Endothelial cell of umbilical vein (primary cell): ENCODE data around the gene ZNF483.
"Not testable (repeated sequence)": the region's sequence is repeated elsewhere in the genome, so short reads cannot be mapped to it uniquely, and the experiment has no call there.

Experiments used
- EZH2 ChIP-seq: IDR thresholded peaks from 2 replicates; pipeline ENCODE4 v1.6.1; 2012; ENCODE audit warnings: borderline replicate concordance, low read depth, mild to moderate bottlenecking, moderate library complexity, low read length, inconsistent platforms; ENCODE audit not compliant: severe bottlenecking
- GATA2 ChIP-seq: IDR thresholded peaks from 2 replicates; pipeline ENCODE4 v1.7.0; 2011; ENCODE audit warnings: low read depth, mild to moderate bottlenecking, moderate library complexity, mixed read lengths, low read length; ENCODE audit not compliant: insufficient read length, insufficient read depth
- POLR2A ChIP-seq: IDR thresholded peaks from 2 replicates; pipeline ENCODE4 v1.6.1; 2012; ENCODE audit warnings: low read depth, mild to moderate bottlenecking, control low read depth, low read length
- TF ChIP-seq, protein P1 (sequence below), 2 donors: IDR thresholded peaks; 1 replicate in 1 of 2; 2 replicates in 1 of 2; pipeline ENCODE4 v1.5.1; 2011; ENCODE audit warnings: low read length in 2 of 2, mild to moderate bottlenecking in 2 of 2, moderate library complexity in 2 of 2, control low read depth in 1 of 2, inconsistent platforms in 1 of 2, low read depth in 1 of 2; ENCODE audit not compliant: insufficient read depth in 1 of 2; ENCODE audit errors: extremely low read depth in 1 of 2
- TF ChIP-seq, protein P2 (sequence below): IDR thresholded peaks from 2 replicates; pipeline ENCODE4 v1.6.1; 2011; ENCODE audit not compliant: insufficient read depth, insufficient read length

DNA sequence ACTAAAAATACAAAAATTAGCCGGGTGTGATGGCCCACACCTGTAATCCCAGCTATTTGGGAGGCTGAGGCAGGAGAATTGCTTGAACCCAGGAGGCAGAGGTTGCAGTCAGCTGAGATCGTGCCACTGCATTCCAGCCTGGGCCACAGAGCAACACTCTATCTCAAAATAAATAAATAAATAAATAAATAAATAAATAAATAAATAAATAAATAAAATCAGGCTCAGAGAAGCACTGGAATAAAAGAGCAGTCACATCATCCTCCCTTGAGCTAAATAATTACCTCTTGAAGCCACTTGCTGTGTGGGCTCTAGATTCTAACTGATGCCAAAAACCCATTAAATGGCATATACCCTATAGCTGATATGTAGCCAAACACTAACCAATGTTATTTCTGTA lies 27.8 kb upstream of the ZNF483 start:
- TF ChIP-seq, protein P1, sequence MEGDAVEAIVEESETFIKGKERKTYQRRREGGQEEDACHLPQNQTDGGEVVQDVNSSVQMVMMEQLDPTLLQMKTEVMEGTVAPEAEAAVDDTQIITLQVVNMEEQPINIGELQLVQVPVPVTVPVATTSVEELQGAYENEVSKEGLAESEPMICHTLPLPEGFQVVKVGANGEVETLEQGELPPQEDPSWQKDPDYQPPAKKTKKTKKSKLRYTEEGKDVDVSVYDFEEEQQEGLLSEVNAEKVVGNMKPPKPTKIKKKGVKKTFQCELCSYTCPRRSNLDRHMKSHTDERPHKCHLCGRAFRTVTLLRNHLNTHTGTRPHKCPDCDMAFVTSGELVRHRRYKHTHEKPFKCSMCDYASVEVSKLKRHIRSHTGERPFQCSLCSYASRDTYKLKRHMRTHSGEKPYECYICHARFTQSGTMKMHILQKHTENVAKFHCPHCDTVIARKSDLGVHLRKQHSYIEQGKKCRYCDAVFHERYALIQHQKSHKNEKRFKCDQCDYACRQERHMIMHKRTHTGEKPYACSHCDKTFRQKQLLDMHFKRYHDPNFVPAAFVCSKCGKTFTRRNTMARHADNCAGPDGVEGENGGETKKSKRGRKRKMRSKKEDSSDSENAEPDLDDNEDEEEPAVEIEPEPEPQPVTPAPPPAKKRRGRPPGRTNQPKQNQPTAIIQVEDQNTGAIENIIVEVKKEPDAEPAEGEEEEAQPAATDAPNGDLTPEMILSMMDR (IDR thresholded peaks at IDR 0.05; ENCODE audit: extremely low read depth in 1 of 2, insufficient read depth in 1 of 2, low read depth in 1 of 2, low read length in 2 of 2), result not testable (repeated sequence)
- TF ChIP-seq, protein P2, sequence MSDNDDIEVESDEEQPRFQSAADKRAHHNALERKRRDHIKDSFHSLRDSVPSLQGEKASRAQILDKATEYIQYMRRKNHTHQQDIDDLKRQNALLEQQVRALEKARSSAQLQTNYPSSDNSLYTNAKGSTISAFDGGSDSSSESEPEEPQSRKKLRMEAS, result not testable (repeated sequence)
- TF ChIP-seq POLR2A, EZH2, GATA2: not testable (repeated sequence)
